ENCODE results near the gene SAMD4B.

The SAMD4B gene, protein sequence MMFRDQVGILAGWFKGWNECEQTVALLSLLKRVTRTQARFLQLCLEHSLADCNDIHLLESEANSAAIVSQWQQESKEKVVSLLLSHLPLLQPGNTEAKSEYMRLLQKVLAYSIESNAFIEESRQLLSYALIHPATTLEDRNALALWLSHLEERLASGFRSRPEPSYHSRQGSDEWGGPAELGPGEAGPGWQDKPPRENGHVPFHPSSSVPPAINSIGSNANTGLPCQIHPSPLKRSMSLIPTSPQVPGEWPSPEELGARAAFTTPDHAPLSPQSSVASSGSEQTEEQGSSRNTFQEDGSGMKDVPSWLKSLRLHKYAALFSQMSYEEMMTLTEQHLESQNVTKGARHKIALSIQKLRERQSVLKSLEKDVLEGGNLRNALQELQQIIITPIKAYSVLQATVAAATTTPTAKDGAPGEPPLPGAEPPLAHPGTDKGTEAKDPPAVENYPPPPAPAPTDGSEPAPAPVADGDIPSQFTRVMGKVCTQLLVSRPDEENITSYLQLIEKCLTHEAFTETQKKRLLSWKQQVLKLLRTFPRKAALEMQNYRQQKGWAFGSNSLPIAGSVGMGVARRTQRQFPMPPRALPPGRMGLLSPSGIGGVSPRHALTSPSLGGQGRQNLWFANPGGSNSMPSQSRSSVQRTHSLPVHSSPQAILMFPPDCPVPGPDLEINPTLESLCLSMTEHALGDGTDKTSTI

DNA sequence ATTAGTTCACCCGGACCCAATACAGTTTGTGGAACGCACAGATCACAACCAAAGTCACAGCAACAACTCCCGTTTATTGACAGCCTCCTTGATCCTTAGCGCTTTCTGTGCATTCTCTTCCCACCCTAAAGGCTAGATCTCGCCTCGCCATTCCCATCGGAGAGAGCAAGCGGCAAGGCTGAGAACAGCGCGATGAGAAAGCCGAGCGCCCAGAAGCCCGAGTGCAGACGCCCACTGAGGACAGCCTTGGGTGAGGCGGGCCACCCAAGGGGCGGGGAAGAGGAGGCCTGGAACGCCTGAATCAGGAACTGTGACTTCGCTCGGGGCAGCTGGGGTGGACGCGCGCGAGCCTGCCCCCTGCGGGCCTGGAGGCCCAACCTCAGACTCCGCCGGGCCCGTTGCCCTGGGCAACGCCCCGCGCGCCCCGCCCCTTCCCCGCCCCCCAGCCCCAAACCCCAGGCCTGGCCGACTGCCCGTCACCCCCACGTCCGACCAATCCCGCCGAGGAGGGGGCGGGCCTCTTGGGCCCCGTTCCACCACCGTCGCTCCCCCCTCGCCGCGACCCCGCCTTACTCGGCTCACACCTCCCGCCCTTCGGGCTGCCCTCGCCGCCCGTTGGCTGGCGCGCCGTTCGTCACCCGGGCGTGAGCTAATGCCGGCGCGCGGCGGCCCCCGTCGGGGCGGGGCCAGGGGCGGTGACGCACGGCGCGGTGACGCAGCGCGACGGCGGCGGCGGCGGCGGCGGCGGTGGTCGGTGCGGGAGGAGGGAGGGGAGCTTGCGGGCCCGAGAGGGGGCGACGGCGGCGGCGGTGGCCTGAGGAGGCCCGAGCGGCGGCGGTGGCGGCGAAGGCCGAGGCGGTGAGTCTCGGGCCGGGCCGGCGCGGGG is at the start of gene SAMD4B:
SAMD4B (plus strand) TSS at position 703 of the 886 bp plus-strand sequence. CDS start 14,473 bp downstream, outside the sequence.
- TF ChIP-seq, protein P1, sequence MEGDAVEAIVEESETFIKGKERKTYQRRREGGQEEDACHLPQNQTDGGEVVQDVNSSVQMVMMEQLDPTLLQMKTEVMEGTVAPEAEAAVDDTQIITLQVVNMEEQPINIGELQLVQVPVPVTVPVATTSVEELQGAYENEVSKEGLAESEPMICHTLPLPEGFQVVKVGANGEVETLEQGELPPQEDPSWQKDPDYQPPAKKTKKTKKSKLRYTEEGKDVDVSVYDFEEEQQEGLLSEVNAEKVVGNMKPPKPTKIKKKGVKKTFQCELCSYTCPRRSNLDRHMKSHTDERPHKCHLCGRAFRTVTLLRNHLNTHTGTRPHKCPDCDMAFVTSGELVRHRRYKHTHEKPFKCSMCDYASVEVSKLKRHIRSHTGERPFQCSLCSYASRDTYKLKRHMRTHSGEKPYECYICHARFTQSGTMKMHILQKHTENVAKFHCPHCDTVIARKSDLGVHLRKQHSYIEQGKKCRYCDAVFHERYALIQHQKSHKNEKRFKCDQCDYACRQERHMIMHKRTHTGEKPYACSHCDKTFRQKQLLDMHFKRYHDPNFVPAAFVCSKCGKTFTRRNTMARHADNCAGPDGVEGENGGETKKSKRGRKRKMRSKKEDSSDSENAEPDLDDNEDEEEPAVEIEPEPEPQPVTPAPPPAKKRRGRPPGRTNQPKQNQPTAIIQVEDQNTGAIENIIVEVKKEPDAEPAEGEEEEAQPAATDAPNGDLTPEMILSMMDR (IDR thresholded peaks at IDR 0.05; ENCODE audit: low read depth, low read length): peak; percentile 20
- TF ChIP-seq POLR2A (IDR thresholded peaks at IDR 0.05; ENCODE audit: extremely low read depth, insufficient read length) (peak; percentile 84), MYC (IDR thresholded peaks at IDR 0.05; ENCODE audit: low read depth, low read length) (no peak)
- TF ChIP-seq, protein P2, sequence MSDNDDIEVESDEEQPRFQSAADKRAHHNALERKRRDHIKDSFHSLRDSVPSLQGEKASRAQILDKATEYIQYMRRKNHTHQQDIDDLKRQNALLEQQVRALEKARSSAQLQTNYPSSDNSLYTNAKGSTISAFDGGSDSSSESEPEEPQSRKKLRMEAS (IDR thresholded peaks at IDR 0.05; ENCODE audit: low read depth, low read length): peak; percentile 19; the same call in 1 of the 2 replicates

DNA sequence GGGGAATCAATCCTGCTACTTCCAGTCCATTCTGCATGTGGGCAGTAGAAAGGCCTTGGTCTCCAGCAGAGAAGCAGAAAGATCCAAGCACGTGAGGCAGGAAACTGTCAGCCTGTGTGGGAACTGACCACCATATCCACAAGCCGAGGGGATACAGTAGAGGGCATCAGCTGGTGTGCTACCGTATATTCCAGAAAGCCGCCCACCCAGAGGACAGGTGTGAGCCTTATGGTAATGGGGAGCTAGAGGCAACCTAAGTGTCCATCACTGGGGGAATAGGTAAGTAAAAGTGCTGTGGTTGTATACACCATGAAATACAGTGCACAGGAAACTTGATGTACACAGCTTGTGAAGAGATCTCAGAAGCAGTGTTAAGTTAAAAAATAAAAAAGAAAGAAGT is 48.8 kb upstream of the SAMD4B start:
- H3K4me3 ChIP-seq (ENCODE audit: low read depth, low read length): no peak overlapping the region
- DNase-seq (ENCODE audit: low read depth): no peak
- TF ChIP-seq, protein P2 (IDR thresholded peaks at IDR 0.05; ENCODE audit: low read depth, low read length): no peak
- TF ChIP-seq POLR2A (IDR thresholded peaks at IDR 0.05; ENCODE audit: extremely low read depth, insufficient read length) (no peak), MYC (IDR thresholded peaks at IDR 0.05; ENCODE audit: low read depth, low read length) (no peak)
- TF ChIP-seq, protein P1 (IDR thresholded peaks at IDR 0.05; ENCODE audit: low read depth, low read length): no peak

More for the DNA sequence above, at the start of gene SAMD4B:
- peak within 1 kb of the TSS; percentile 97 for H3K4me3 ChIP-seq (ENCODE audit: low read depth, low read length)
- peak; percentile 96 for DNase-seq (ENCODE audit: low read depth)

DNA sequence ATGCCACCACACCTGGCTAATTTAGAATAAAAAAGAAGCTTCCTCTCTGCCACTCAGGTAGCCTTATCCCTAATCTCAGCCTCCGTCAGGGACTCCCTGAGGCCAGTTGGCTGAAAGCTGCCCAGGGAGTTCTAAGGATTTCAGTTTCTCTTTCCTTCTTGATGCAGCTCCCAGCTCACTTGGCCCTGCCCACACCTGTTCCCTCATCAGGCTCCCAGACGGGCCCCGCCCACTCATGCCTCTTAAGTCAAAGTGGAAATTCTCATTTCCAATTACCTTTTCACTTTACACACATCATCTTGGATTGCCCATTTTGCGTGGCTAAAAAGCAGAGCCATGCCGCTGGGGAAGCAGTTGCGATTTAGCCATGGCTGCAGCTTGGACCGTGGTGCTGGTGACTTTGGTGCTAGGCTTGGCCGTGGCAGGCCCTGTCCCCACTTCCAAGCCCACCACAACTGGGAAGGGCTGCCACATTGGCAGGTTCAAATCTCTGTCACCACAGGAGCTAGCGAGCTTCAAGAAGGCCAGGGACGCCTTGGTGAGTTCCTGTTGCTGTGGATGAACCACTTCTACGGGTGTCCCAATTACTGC is 46.1 kb upstream of the SAMD4B start, which contains the start of gene IFNL1:
IFNL1 (plus strand) TSS at position 353 of the 591 bp plus-strand sequence; CDS start at position 368, 15 bp downstream.
- no peak for DNase-seq (ENCODE audit: low read depth)
- TF ChIP-seq MYC (IDR thresholded peaks at IDR 0.05; ENCODE audit: low read depth, low read length): no peak
- TF ChIP-seq, protein P1 (IDR thresholded peaks at IDR 0.05; ENCODE audit: low read depth, low read length): no peak
- TF ChIP-seq, protein P2 (IDR thresholded peaks at IDR 0.05; ENCODE audit: low read depth, low read length): no peak
- TF ChIP-seq POLR2A (IDR thresholded peaks at IDR 0.05; ENCODE audit: extremely low read depth, insufficient read length): no peak
- no peak within 1 kb of the TSS for H3K4me3 ChIP-seq (ENCODE audit: low read depth, low read length)

DNA sequence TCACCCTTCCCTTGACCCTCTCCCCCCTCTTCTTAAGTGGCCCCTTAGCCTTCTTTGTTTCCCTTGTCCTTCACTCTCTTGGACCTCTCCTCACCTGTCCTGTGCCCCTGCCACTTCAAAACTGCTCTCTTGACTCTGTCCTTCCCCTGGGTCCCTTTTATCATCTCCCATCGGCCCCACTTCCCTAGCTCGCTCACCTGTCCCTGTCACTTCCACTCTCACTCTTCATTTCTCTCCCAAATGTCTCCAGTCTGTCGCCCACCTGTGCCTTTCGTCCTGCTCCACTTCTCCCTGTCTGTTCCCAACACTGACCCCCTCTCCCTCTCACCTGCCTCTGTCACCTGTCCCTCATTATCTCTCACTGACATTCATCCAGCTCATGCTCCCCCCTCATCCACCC is 45.3 kb upstream of the SAMD4B start:
- TF ChIP-seq, protein P1 (IDR thresholded peaks at IDR 0.05; ENCODE audit: low read depth, low read length): no peak
- TF ChIP-seq, protein P2 (IDR thresholded peaks at IDR 0.05; ENCODE audit: low read depth, low read length): no peak
- no peak for TF ChIP-seq POLR2A (IDR thresholded peaks at IDR 0.05; ENCODE audit: extremely low read depth, insufficient read length)
- no peak for TF ChIP-seq MYC (IDR thresholded peaks at IDR 0.05; ENCODE audit: low read depth, low read length)
- DNase-seq (ENCODE audit: low read depth): no peak

More for the DNA sequence above, 45.3 kb upstream of the SAMD4B start:
- H3K4me3 ChIP-seq (ENCODE audit: low read depth, low read length): no peak overlapping the region

Measured in NB4 (cell line).